Activated T-cell treated with anti-CD3 and anti-CD28 coated beads, Interleukin-2, amount 50 U/mL, for 24 hours (primary cell): ENCODE data around the gene ZIK1.

Source experiments
- DNase-seq: peaks from one replicate; pipeline ENCODE4 v3.0.0-alpha.2; 2020
- H3K27ac Mint-ChIP-seq: 2 replicates; pipeline ENCODE4 v1.8.0; 2020; ENCODE audit warnings: mild to moderate bottlenecking, mixed read lengths
- H3K27me3 Mint-ChIP-seq: 2 replicates; pipeline ENCODE4 v1.8.0; 2020; ENCODE audit warnings: mixed read lengths
- H3K36me3 Mint-ChIP-seq: 2 replicates; pipeline ENCODE4 v1.8.0; 2020; ENCODE audit warnings: low read depth, mixed read lengths
- H3K4me1 Mint-ChIP-seq: 2 replicates; pipeline ENCODE4 v1.8.0; 2020; ENCODE audit warnings: low read depth, mixed read lengths
- H3K4me3 Mint-ChIP-seq: 2 replicates; pipeline ENCODE4 v1.8.0; 2020; ENCODE audit warnings: mild to moderate bottlenecking, moderate library complexity, mixed read lengths
- H3K9me3 Mint-ChIP-seq: 2 replicates; pipeline ENCODE4 v1.8.0; 2020; ENCODE audit warnings: mixed read lengths

The ZIK1 gene

DNA sequence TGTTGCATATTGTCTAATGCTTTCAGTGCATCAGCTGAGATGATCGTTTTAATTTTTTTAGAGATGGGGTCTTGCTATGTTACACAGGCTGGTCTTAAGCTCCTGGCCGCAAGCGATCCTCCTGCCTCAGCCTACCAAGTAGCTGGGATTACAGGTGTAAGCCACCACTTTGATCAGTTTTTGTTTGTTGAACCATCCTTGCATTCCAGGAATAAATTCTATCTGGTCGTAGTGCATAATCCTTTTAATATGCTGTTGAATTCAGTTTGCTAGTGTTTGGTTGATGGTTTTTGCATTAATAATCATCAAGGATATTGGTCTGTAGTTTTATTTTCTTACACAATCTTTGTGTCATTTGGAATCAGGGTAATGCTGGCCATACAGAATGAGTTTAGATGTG, 53.4 kb downstream of the ZIK1 start:
- no peak overlapping the region for H3K27ac Mint-ChIP-seq
- peaks cover 67% of the 10 kb centered on the region for H3K9me3 Mint-ChIP-seq
- peaks cover 94% of the 10 kb centered on the region for H3K36me3 Mint-ChIP-seq
- no peak for DNase-seq
- no peak overlapping the region for H3K4me3 Mint-ChIP-seq
- H3K27me3 Mint-ChIP-seq: no peaks in the 10 kb centered on the region
- H3K4me1 Mint-ChIP-seq: peaks cover 22% of the 10 kb centered on the region

DNA sequence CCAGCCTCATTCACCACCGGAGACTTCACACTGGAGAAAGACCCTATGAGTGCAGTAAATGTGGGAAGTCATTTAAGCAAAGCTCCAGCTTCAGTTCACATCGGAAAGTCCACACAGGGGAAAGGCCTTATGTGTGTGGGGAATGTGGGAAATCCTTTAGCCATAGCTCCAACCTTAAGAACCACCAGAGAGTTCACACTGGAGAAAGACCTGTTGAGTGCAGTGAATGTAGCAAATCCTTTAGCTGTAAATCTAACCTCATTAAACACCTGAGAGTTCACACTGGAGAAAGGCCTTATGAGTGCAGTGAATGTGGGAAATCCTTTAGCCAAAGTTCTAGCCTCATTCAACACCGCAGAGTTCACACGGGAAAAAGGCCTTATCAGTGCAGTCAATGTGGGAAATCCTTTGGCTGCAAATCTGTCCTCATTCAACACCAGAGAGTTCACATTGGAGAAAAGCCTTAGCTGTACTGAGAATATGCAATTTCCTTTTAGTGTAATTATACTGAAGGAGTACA, 57.8 kb downstream of the ZIK1 start:
- no peak for DNase-seq
- Mint-ChIP-seq H3K4me3 (no peak overlapping the region), H3K27me3 (no peaks in the 10 kb centered on the region), H3K27ac (no peak overlapping the region), H3K4me1 (no peaks in the 10 kb centered on the region), H3K36me3 (peaks cover 80% of the 10 kb centered on the region), H3K9me3 (peaks cover 67% of the 10 kb centered on the region)

GRCh38 chr19:57642396-57643046, 58.6 kb downstream of the ZIK1 start:
- H3K4me1 Mint-ChIP-seq: no peaks in the 10 kb centered on the region
- no peak overlapping the region for H3K4me3 Mint-ChIP-seq
- H3K27me3 Mint-ChIP-seq: no peaks in the 10 kb centered on the region
- H3K27ac Mint-ChIP-seq: no peak overlapping the region
- peaks cover 72% of the 10 kb centered on the region for H3K36me3 Mint-ChIP-seq
- no peak for DNase-seq
- H3K9me3 Mint-ChIP-seq: peaks cover 63% of the 10 kb centered on the region
